GM12891 (cell line): ENCODE measurements around the gene PLCG2.

Experiments
- POLR2A ChIP-seq: IDR thresholded peaks from 2 replicates; pipeline ENCODE4 v1.6.1; 2011; ENCODE audit warnings: low read depth, low read length, control low read depth
- POLR2AphosphoS5 ChIP-seq: IDR thresholded peaks from 2 replicates; pipeline ENCODE4 v1.6.1; 2011; ENCODE audit warnings: low read depth, low read length, control low read depth
- TAF1 ChIP-seq: IDR thresholded peaks from 2 replicates; pipeline ENCODE4 v1.6.1; 2011; ENCODE audit warnings: low read depth, low read length, control low read depth

- no peak; the same call in 1 of the 2 replicates for TF ChIP-seq POLR2AphosphoS5
- TF ChIP-seq POLR2A: peak; percentile 52; the same call in 1 of the 2 replicates
- 0 out of 2 replicates have a peak, but pooled peaks have one; percentile 24 for TF ChIP-seq TAF1
Measured at GRCh38 chr16:81817789-81818567, 38.9 kb downstream of the PLCG2 start.
